ENCODE results near the gene DLX4.
A peak's percentile ranks its signal among the peaks of the same experiment; 100 is the strongest.

DLX4 gene

DNA sequence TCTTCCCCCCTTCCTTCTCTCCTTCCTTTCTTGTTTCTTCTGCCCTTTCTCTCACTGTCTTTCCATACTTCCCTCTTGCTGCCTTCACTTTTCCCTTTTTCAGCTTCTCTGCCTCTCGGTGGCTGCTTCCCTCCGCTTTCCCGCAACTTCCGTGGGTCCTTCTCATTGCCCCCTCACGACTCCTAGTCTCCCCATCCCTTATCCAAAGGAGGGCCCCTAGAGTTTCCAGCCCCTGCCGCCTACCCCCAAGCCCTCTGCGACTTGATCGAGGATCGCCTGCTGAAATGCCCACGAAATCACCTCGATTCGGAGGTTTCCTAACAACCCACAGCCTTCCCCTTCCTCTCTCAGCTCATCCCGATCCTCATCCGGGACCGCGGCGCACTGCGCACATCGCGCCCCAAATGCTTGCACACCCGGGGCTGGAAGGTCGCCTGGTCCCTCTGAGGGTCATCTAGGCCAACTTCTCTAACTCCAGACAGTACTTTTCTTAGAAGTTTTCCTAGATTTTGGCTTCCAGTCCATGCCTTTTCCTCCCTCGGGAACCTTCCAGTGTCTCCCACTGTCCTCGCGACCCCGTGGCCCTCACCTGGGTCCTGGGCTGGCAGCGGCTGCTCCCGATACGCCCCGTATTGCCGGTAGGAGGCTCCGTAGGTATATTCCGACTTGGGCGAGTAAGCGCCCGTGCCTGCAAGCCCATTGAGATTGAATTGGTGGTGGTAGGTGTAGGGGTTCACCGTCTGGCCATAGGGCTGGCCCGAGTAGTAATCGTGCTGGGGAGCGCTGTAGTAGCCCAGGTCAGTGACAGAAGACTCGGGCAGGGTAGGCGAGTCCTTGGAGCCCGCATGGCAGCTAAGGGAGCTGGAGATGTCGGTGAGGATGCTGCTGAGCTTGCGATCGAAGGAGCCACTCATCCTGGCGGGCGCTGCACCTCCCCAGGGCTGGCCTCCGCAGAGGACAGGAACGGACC is 25.4 kb downstream of the DLX4 start:
- Mint-ChIP-seq H3K9me3 (no peaks in the 10 kb centered on the region), H3K4me3 (peak overlapping the region; percentile 82), H3K27ac (no peak overlapping the region), H3K4me1 (peaks cover 42% of the 10 kb centered on the region), H3K36me3 (ENCODE audit: low read depth) (no peaks in the 10 kb centered on the region), H3K27me3 (ENCODE audit: low read depth, poor library complexity) (peaks cover 96% of the 10 kb centered on the region)
- TF ChIP-seq, protein P1, sequence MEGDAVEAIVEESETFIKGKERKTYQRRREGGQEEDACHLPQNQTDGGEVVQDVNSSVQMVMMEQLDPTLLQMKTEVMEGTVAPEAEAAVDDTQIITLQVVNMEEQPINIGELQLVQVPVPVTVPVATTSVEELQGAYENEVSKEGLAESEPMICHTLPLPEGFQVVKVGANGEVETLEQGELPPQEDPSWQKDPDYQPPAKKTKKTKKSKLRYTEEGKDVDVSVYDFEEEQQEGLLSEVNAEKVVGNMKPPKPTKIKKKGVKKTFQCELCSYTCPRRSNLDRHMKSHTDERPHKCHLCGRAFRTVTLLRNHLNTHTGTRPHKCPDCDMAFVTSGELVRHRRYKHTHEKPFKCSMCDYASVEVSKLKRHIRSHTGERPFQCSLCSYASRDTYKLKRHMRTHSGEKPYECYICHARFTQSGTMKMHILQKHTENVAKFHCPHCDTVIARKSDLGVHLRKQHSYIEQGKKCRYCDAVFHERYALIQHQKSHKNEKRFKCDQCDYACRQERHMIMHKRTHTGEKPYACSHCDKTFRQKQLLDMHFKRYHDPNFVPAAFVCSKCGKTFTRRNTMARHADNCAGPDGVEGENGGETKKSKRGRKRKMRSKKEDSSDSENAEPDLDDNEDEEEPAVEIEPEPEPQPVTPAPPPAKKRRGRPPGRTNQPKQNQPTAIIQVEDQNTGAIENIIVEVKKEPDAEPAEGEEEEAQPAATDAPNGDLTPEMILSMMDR (IDR thresholded peaks at IDR 0.05): no peak
- DNase-seq: no peak

DNA sequence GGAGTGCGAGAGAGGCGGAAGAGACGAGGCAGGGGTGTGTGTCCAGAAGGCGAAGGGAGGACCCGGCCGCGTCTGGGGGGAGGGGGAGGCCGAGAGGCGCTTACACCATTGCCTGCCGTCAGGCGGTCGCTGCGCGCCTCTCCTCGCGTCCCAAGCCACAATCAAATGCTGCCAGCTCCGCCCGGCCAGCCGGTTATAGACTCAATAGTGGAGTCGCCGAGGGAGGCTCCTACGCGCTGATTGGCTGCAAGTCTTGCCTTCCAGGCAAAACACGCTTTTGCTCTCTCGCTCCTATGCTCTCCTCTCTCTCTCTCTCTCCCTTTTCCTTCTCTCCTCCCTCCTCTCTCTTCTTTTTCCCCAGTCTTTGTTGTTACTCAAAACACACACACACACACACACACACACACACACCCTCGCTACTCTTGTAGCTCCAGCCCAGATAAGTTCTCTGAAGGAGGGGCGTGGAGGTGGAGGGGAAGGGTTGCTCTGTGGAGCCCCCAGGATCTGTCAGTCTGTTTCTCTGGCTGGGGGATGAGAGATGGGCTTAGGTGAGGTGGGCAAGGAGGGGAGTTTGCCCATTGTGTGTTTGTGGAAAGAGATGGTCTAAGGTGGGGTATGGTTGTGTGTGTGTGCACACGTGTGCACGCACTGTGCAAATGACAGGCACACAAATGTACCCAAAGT is 26.2 kb downstream of the DLX4 start, which contains the start of gene DLX3:
DLX3 (minus strand) TSS at position 170 of the 684 bp plus-strand sequence. CDS start 226 bp downstream, outside the sequence.
- Mint-ChIP-seq H3K4me3 (peak within 1 kb of the TSS; percentile 82), H3K27ac (no peak within 1 kb of the TSS), H3K4me1 (peaks cover 34% of the 10 kb centered on the region), H3K36me3 (ENCODE audit: low read depth) (no peaks in the 10 kb centered on the region), H3K27me3 (ENCODE audit: low read depth, poor library complexity) (peaks cover 96% of the 10 kb centered on the region), H3K9me3 (no peaks in the 10 kb centered on the region)
- DNase-seq: peak; percentile 81
- TF ChIP-seq, protein P1 (IDR thresholded peaks at IDR 0.05): no peak

DNA sequence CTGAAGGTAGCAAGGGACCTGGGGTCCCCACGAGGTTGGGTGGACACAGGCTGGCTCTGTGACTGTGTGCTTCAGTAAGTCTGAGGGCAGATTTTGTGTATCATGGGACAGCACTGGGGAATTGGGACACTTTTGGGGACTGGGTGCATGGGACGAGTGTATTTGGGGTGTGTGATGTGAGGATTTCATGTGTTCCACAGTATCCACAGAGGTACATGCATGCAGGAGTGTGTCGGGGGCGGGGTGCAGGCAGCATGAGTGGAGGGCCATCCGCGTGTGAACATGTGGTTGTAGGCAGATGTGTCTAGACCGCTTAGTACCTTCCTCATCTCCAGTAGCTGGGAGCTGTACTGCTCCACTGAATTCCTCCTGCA is 27.1 kb downstream of the DLX4 start:
- H3K27ac Mint-ChIP-seq: no peak overlapping the region
- TF ChIP-seq, protein P1 (IDR thresholded peaks at IDR 0.05): no peak
- H3K4me3 Mint-ChIP-seq: peak overlapping the region; percentile 58
- H3K4me1 Mint-ChIP-seq: peaks cover 31% of the 10 kb centered on the region
- H3K36me3 Mint-ChIP-seq (ENCODE audit: low read depth): no peaks in the 10 kb centered on the region
- H3K9me3 Mint-ChIP-seq: no peaks in the 10 kb centered on the region
- H3K27me3 Mint-ChIP-seq (ENCODE audit: low read depth, poor library complexity): peaks cover 96% of the 10 kb centered on the region
- no peak for DNase-seq

DNA sequence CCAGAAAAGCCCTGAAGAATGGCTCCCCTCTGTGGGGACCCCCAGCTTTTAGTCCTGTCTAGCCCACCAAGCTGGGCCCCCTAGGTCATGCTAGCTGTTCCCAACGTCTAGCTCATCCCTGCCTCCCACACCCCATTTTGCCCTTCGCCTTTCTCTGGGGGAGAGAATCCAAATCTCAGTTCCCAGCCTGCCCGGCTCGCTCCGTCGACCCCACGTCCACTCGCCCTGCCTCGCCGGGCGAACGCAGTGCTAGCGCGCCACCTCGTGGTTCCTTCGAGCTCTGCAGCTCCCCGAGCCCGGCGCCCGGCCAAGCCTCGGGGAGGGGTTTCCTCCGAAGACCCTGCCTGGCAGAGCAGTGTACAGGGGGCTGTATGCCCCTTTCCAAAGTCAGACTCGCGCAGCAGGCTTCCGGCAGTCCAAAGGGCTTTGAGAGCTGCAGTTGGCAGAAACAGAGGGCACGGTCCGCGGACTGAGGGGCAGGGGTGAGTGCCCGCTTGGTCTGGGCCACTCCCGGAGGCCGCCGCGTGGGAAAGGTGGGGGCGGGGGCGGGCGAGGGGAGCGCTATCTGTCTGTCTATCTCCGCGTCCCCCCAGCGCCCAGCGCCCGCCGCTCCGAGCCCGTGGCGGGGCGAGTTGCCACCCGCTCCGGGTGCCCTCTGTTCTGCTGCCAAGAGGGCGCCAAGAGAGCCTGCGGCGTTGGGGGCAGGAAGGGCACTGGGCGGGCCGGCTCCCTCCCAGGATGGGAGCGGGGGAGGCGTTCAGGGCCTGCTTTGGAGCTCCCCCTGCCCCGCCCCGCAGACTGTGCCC is 27.7 kb downstream of the DLX4 start:
- Mint-ChIP-seq H3K36me3 (ENCODE audit: low read depth) (no peaks in the 10 kb centered on the region), H3K4me1 (peaks cover 31% of the 10 kb centered on the region), H3K27me3 (ENCODE audit: low read depth, poor library complexity) (peaks cover 96% of the 10 kb centered on the region), H3K9me3 (no peaks in the 10 kb centered on the region), H3K27ac (no peak overlapping the region), H3K4me3 (peak overlapping the region; percentile 58)
- TF ChIP-seq, protein P1 (IDR thresholded peaks at IDR 0.05): peak; percentile 98
- peak; percentile 93 for DNase-seq

DNA sequence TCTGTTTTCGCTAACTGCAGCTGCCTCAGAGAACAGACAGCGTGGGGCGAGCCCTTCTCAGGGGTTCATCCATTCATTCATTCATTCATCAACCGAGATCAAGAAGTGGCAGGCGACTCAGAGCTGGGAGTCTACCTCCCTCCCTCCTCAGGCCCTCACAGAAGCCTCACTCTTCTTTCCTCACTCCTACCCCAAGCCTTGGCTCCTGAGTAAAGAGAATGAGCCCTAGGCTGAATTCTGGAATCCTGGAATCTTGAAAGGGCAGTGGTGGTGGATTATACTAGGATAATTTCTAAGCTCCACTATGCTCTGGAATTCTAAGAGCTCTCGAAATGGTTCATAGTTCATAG is 28.3 kb downstream of the DLX4 start:
- H3K4me1 Mint-ChIP-seq: peaks cover 31% of the 10 kb centered on the region
- TF ChIP-seq, protein P1 (IDR thresholded peaks at IDR 0.05): no peak
- H3K9me3 Mint-ChIP-seq: no peaks in the 10 kb centered on the region
- H3K4me3 Mint-ChIP-seq: peak overlapping the region; percentile 48
- no peaks in the 10 kb centered on the region for H3K36me3 Mint-ChIP-seq (ENCODE audit: low read depth)
- DNase-seq: no peak
- H3K27ac Mint-ChIP-seq: no peak overlapping the region
- H3K27me3 Mint-ChIP-seq (ENCODE audit: low read depth, poor library complexity): peaks cover 96% of the 10 kb centered on the region
